B cell (primary cell): ENCODE data around the gene BRICD5.

Source experiments
- EZH2 ChIP-seq: IDR thresholded peaks from 2 replicates; pipeline ENCODE4 v1.6.1; 2012; ENCODE audit warnings: borderline replicate concordance, low read depth, mild to moderate bottlenecking, moderate library complexity, low read length; ENCODE audit not compliant: insufficient read depth, poor library complexity, severe bottlenecking
- TF ChIP-seq, protein P1 (sequence below): fragments of 200-600 bp; IDR thresholded peaks from one replicate; pipeline ENCODE4 v1.8.0; 2022; ENCODE audit warnings: antibody characterized with exemption, mild to moderate bottlenecking

- no peak for TF ChIP-seq EZH2
- TF ChIP-seq, protein P1, sequence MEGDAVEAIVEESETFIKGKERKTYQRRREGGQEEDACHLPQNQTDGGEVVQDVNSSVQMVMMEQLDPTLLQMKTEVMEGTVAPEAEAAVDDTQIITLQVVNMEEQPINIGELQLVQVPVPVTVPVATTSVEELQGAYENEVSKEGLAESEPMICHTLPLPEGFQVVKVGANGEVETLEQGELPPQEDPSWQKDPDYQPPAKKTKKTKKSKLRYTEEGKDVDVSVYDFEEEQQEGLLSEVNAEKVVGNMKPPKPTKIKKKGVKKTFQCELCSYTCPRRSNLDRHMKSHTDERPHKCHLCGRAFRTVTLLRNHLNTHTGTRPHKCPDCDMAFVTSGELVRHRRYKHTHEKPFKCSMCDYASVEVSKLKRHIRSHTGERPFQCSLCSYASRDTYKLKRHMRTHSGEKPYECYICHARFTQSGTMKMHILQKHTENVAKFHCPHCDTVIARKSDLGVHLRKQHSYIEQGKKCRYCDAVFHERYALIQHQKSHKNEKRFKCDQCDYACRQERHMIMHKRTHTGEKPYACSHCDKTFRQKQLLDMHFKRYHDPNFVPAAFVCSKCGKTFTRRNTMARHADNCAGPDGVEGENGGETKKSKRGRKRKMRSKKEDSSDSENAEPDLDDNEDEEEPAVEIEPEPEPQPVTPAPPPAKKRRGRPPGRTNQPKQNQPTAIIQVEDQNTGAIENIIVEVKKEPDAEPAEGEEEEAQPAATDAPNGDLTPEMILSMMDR, result no peak
Measured at GRCh38 chr16:2233046-2233775, 22.5 kb upstream of the BRICD5 start.
